HCT116 (cell line): Measurements from ENCODE around the gene KNTC1.

Source experiments
- CTCF ChIP-seq, 3 experiments: fragments of 200-600 bp in 1 of 3; sonication (generic) in 1 of 3; IDR thresholded peaks in 2 of 3; conservative IDR thresholded peaks in 1 of 3; 2 replicates each; pipeline ENCODE4 v1.5.1; 2012 to 2017; ENCODE audit warnings: low read depth in 2 of 3, low read length in 2 of 3, antibody characterized with exemption in 1 of 3, borderline replicate concordance in 1 of 3, control low read depth in 1 of 3, mild to moderate bottlenecking in 1 of 3, mixed read lengths in 1 of 3, mixed run types in 1 of 3, moderate library complexity in 1 of 3; ENCODE audit not compliant: insufficient read depth in 1 of 3
- EZH2 ChIP-seq: fragments of 200-600 bp; sonication (generic); IDR thresholded peaks from 2 replicates; pipeline ENCODE4 v1.6.1; 2017; ENCODE audit warnings: antibody characterized with exemption, mixed run types
- POLR2AphosphoS5 ChIP-seq: IDR thresholded peaks from 2 replicates; pipeline ENCODE4 v1.6.1; 2011; ENCODE audit warnings: mild to moderate bottlenecking, low read depth, low read length, moderate library complexity
- SIN3A ChIP-seq: IDR thresholded peaks from 2 replicates; pipeline ENCODE4 v1.6.1; 2012; ENCODE audit warnings: low read depth

GRCh38 chr12:122656298-122656697, 129.2 kb downstream of the KNTC1 start:
- TF ChIP-seq SIN3A (no peak), CTCF (IDR thresholded peaks at IDR 0.05 in 2 of 3, conservative IDR thresholded peaks at IDR 0.05 in 1 of 3; ENCODE audit: borderline replicate concordance in 1 of 3, insufficient read depth in 1 of 3, low read depth in 2 of 3, low read length in 2 of 3) (no peak), EZH2 (no peak), POLR2AphosphoS5 (no peak)
